Measurements from ENCODE around the gene CAMKK2. TPM values are rescaled to one million over a fixed set of nuclear protein-coding genes. Genes with fewer than 3 reads are reported as not detected.
A peak's percentile ranks its signal among the peaks of the same experiment; 100 is the strongest.
"Not testable (repeated sequence)": the region's sequence is repeated elsewhere in the genome, so short reads cannot be mapped to it uniquely, and the experiment has no call there.

Gene CAMKK2
- polyA plus RNA-seq, 2 donors: 8.5 to 10.5 TPM

- no peaks in the 10 kb centered on the region for H3K4me1 ChIP-seq (ENCODE audit: control insufficient read depth in 2 of 2, insufficient read depth in 2 of 2, low read length in 1 of 2)
- H3K9me3 ChIP-seq (ENCODE audit: control insufficient read depth in 2 of 2, insufficient read depth in 1 of 2, low read depth in 1 of 2, low read length in 1 of 2): no peaks in the 10 kb centered on the region
- H3K27me3 ChIP-seq (ENCODE audit: control insufficient read depth in 1 of 2, insufficient read depth in 2 of 2, low read length in 2 of 2): no peaks in the 10 kb centered on the region
- WGBS, 2 donors: 87 to 92% methylated on average over 7 of the region's 7 CpGs
- H3K27ac ChIP-seq (ENCODE audit: low read depth in 2 of 2, low read length in 1 of 2): no peak overlapping the region
- H3K4me3 ChIP-seq (ENCODE audit: low read depth in 1 of 2, low read length in 2 of 2): no peak overlapping the region
- no peaks in the 10 kb centered on the region for H3K36me3 ChIP-seq (ENCODE audit: control insufficient read depth in 2 of 2, insufficient read depth in 2 of 2, low read length in 1 of 2)
These were observed 6.5 kb downstream of the CAMKK2 start for GRCh38 chr12:121289962-121290361.

GRCh38 chr12:121288986-121289385, 7.5 kb downstream of the CAMKK2 start:
- Histone ChIP-seq H3K9me3 (ENCODE audit: control insufficient read depth in 2 of 2, insufficient read depth in 1 of 2, low read depth in 1 of 2, low read length in 1 of 2) (no peaks in the 10 kb centered on the region), H3K4me3 (ENCODE audit: low read depth in 1 of 2, low read length in 2 of 2) (no peak overlapping the region), H3K27ac (ENCODE audit: low read depth in 2 of 2, low read length in 1 of 2) (peak overlapping the region in 1 of 2 donors; percentile 56), H3K36me3 (ENCODE audit: control insufficient read depth in 2 of 2, insufficient read depth in 2 of 2, low read length in 1 of 2) (no peaks in the 10 kb centered on the region), H3K27me3 (ENCODE audit: control insufficient read depth in 1 of 2, insufficient read depth in 2 of 2, low read length in 2 of 2) (no peaks in the 10 kb centered on the region), H3K4me1 (ENCODE audit: control insufficient read depth in 2 of 2, insufficient read depth in 2 of 2, low read length in 1 of 2) (no peaks in the 10 kb centered on the region)
- WGBS, 2 donors: 23 to 45% methylated on average over 9 of the region's 9 CpGs

- H3K27me3 ChIP-seq (ENCODE audit: control insufficient read depth in 1 of 2, insufficient read depth in 2 of 2, low read length in 2 of 2): no peaks in the 10 kb centered on the region
- 52 to 59% methylated on average over 10 of the region's 10 CpGs for WGBS, 2 donors
- no peaks in the 10 kb centered on the region for H3K4me1 ChIP-seq (ENCODE audit: control insufficient read depth in 2 of 2, insufficient read depth in 2 of 2, low read length in 1 of 2)
- no peaks in the 10 kb centered on the region for H3K36me3 ChIP-seq (ENCODE audit: control insufficient read depth in 2 of 2, insufficient read depth in 2 of 2, low read length in 1 of 2)
- H3K4me3 ChIP-seq (ENCODE audit: low read depth in 1 of 2, low read length in 2 of 2): no peak overlapping the region
- no peaks in the 10 kb centered on the region for H3K9me3 ChIP-seq (ENCODE audit: control insufficient read depth in 2 of 2, insufficient read depth in 1 of 2, low read depth in 1 of 2, low read length in 1 of 2)
- H3K27ac ChIP-seq (ENCODE audit: low read depth in 2 of 2, low read length in 1 of 2): no peak overlapping the region
These were observed 8.2 kb downstream of the CAMKK2 start for GRCh38 chr12:121288158-121288845.

GRCh38 chr12:121287267-121287954, 9.1 kb downstream of the CAMKK2 start:
- Histone ChIP-seq H3K27me3 (ENCODE audit: control insufficient read depth in 1 of 2, insufficient read depth in 2 of 2, low read length in 2 of 2) (no peaks in the 10 kb centered on the region), H3K4me1 (ENCODE audit: control insufficient read depth in 2 of 2, insufficient read depth in 2 of 2, low read length in 1 of 2) (peaks cover 0 to under 1% of the 10 kb centered on the region in 2 donors), H3K9me3 (ENCODE audit: control insufficient read depth in 2 of 2, insufficient read depth in 1 of 2, low read depth in 1 of 2, low read length in 1 of 2) (no peaks in the 10 kb centered on the region), H3K36me3 (ENCODE audit: control insufficient read depth in 2 of 2, insufficient read depth in 2 of 2, low read length in 1 of 2) (no peaks in the 10 kb centered on the region), H3K27ac (ENCODE audit: low read depth in 2 of 2, low read length in 1 of 2) (no peak overlapping the region), H3K4me3 (ENCODE audit: low read depth in 1 of 2, low read length in 2 of 2) (no peak overlapping the region)
- 87 to 88% methylated on average over 10 of the region's 10 CpGs for WGBS, 2 donors

GRCh38 chr12:121285856-121286255, 10.7 kb downstream of the CAMKK2 start:
- Histone ChIP-seq H3K27ac (ENCODE audit: low read depth in 2 of 2, low read length in 1 of 2) (no peak overlapping the region), H3K27me3 (ENCODE audit: control insufficient read depth in 1 of 2, insufficient read depth in 2 of 2, low read length in 2 of 2) (no peaks in the 10 kb centered on the region), H3K4me1 (ENCODE audit: control insufficient read depth in 2 of 2, insufficient read depth in 2 of 2, low read length in 1 of 2) (peaks cover 0 to 2% of the 10 kb centered on the region in 2 donors), H3K4me3 (ENCODE audit: low read depth in 1 of 2, low read length in 2 of 2) (no peak overlapping the region), H3K9me3 (ENCODE audit: control insufficient read depth in 2 of 2, insufficient read depth in 1 of 2, low read depth in 1 of 2, low read length in 1 of 2) (no peaks in the 10 kb centered on the region), H3K36me3 (ENCODE audit: control insufficient read depth in 2 of 2, insufficient read depth in 2 of 2, low read length in 1 of 2) (no peaks in the 10 kb centered on the region)
- 86 to 93% methylated on average over 1 of the region's 1 CpG for WGBS, 2 donors

GRCh38 chr12:121284551-121285390, 11.7 kb downstream of the CAMKK2 start:
- no peak overlapping the region for H3K4me3 ChIP-seq (ENCODE audit: low read depth in 1 of 2, low read length in 2 of 2)
- H3K36me3 ChIP-seq (ENCODE audit: control insufficient read depth in 2 of 2, insufficient read depth in 2 of 2, low read length in 1 of 2): no peaks in the 10 kb centered on the region
- H3K9me3 ChIP-seq (ENCODE audit: control insufficient read depth in 2 of 2, insufficient read depth in 1 of 2, low read depth in 1 of 2, low read length in 1 of 2): no peaks in the 10 kb centered on the region
- 70 to 76% methylated on average over 14 of the region's 14 CpGs for WGBS, 2 donors
- H3K27me3 ChIP-seq (ENCODE audit: control insufficient read depth in 1 of 2, insufficient read depth in 2 of 2, low read length in 2 of 2): no peaks in the 10 kb centered on the region
- peaks cover 0 to 2% of the 10 kb centered on the region in 2 donors for H3K4me1 ChIP-seq (ENCODE audit: control insufficient read depth in 2 of 2, insufficient read depth in 2 of 2, low read length in 1 of 2)
- peak overlapping the region in 1 of 2 donors; percentile 5 for H3K27ac ChIP-seq (ENCODE audit: low read depth in 2 of 2, low read length in 1 of 2)

- peaks cover 0 to 2% of the 10 kb centered on the region in 2 donors for H3K4me1 ChIP-seq (ENCODE audit: control insufficient read depth in 2 of 2, insufficient read depth in 2 of 2, low read length in 1 of 2)
- H3K9me3 ChIP-seq (ENCODE audit: control insufficient read depth in 2 of 2, insufficient read depth in 1 of 2, low read depth in 1 of 2, low read length in 1 of 2): no peaks in the 10 kb centered on the region
- no peak overlapping the region for H3K4me3 ChIP-seq (ENCODE audit: low read depth in 1 of 2, low read length in 2 of 2)
- H3K36me3 ChIP-seq (ENCODE audit: control insufficient read depth in 2 of 2, insufficient read depth in 2 of 2, low read length in 1 of 2): no peaks in the 10 kb centered on the region
- WGBS, 2 donors: 96 to 99% methylated on average over 6 of the region's 6 CpGs
- no peaks in the 10 kb centered on the region for H3K27me3 ChIP-seq (ENCODE audit: control insufficient read depth in 1 of 2, insufficient read depth in 2 of 2, low read length in 2 of 2)
- H3K27ac ChIP-seq (ENCODE audit: low read depth in 2 of 2, low read length in 1 of 2): no peak overlapping the region
These were observed 12.7 kb downstream of the CAMKK2 start for GRCh38 chr12:121283841-121284240.

GRCh38 chr12:121283388-121283787, 13.1 kb downstream of the CAMKK2 start:
- Histone ChIP-seq H3K27ac (ENCODE audit: low read depth in 2 of 2, low read length in 1 of 2) (no peak overlapping the region), H3K9me3 (ENCODE audit: control insufficient read depth in 2 of 2, insufficient read depth in 1 of 2, low read depth in 1 of 2, low read length in 1 of 2) (no peaks in the 10 kb centered on the region), H3K4me3 (ENCODE audit: low read depth in 1 of 2, low read length in 2 of 2) (no peak overlapping the region), H3K27me3 (ENCODE audit: control insufficient read depth in 1 of 2, insufficient read depth in 2 of 2, low read length in 2 of 2) (no peaks in the 10 kb centered on the region), H3K4me1 (ENCODE audit: control insufficient read depth in 2 of 2, insufficient read depth in 2 of 2, low read length in 1 of 2) (peaks cover 0 to 2% of the 10 kb centered on the region in 2 donors), H3K36me3 (ENCODE audit: control insufficient read depth in 2 of 2, insufficient read depth in 2 of 2, low read length in 1 of 2) (no peaks in the 10 kb centered on the region)
- WGBS, 2 donors: 89 to 90% methylated on average over 5 of the region's 5 CpGs

GRCh38 chr12:121282910-121283309, 13.6 kb downstream of the CAMKK2 start:
- H3K36me3 ChIP-seq (ENCODE audit: control insufficient read depth in 2 of 2, insufficient read depth in 2 of 2, low read length in 1 of 2); H3K4me1 ChIP-seq (ENCODE audit: control insufficient read depth in 2 of 2, insufficient read depth in 2 of 2, low read length in 1 of 2); H3K27ac ChIP-seq (ENCODE audit: low read depth in 2 of 2, low read length in 1 of 2): not testable (repeated sequence)

More at GRCh38 chr12:121282910-121283309, 13.6 kb downstream of the CAMKK2 start:
- H3K9me3 ChIP-seq (ENCODE audit: control insufficient read depth in 2 of 2, insufficient read depth in 1 of 2, low read depth in 1 of 2, low read length in 1 of 2); H3K27me3 ChIP-seq (ENCODE audit: control insufficient read depth in 1 of 2, insufficient read depth in 2 of 2, low read length in 2 of 2); H3K4me3 ChIP-seq (ENCODE audit: low read depth in 1 of 2, low read length in 2 of 2): not testable (repeated sequence)
- 92 to 94% methylated on average over 11 of the region's 11 CpGs for WGBS, 2 donors

All from esophagus (tissue), 2 donors.